ENCODE data around the gene PKP1.

Gene PKP1

DNA sequence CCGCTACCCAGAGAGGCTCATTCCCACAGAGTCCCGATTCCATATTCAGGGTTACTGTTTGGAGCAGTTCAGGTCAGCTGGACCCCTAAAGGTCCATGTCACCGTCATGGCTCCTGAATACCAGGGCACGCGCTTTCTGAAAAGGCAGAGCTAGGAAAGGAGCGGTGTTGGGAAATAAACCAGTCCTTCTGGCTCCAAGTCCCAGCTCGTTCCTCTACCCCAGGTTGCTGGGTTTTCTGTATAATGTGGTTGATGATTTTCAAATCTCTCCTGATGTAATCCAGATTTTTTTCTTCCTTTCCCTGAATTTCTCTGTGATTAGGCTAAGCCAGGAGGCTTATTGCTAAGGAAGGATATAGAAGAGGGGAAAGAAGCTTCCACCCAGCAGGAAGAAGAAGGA, 14.0 kb upstream of the PKP1 start:
- Histone ChIP-seq H2AFZ (ENCODE audit: low read depth) (no peak overlapping the region), H3K4me3 (IDR thresholded peaks at IDR 0.05; ENCODE audit: insufficient read depth, low read depth, low read length) (no peak overlapping the region), H3K36me3 (ENCODE audit: insufficient read depth) (no peaks in the 10 kb centered on the region), H3K4me1 (ENCODE audit: low read depth, poor library complexity, severe bottlenecking) (no peaks in the 10 kb centered on the region), H3K27me3 (ENCODE audit: insufficient read depth, low read depth) (no peaks in the 10 kb centered on the region), H4K20me1 (ENCODE audit: insufficient read depth) (no peaks in the 10 kb centered on the region), H3K9ac (no peak overlapping the region), H3K27ac (no peak overlapping the region), H3K4me2 (no peak overlapping the region), H3K79me2 (ENCODE audit: insufficient read depth, low read depth) (no peaks in the 10 kb centered on the region)
- no peak for TF ChIP-seq CTCF (conservative IDR thresholded peaks at IDR 0.05; ENCODE audit: low read depth, low read length)

GRCh38 chr1:201269900-201270410, 13.4 kb upstream of the PKP1 start:
- no peak overlapping the region for H3K27ac ChIP-seq
- H4K20me1 ChIP-seq (ENCODE audit: insufficient read depth): no peaks in the 10 kb centered on the region
- no peaks in the 10 kb centered on the region for H3K36me3 ChIP-seq (ENCODE audit: insufficient read depth)
- no peak for TF ChIP-seq CTCF (conservative IDR thresholded peaks at IDR 0.05; ENCODE audit: low read depth, low read length)
- no peak overlapping the region for H3K9ac ChIP-seq
- no peak overlapping the region for H2AFZ ChIP-seq (ENCODE audit: low read depth)
- no peak overlapping the region for H3K4me2 ChIP-seq
- H3K4me1 ChIP-seq (ENCODE audit: low read depth, poor library complexity, severe bottlenecking): no peaks in the 10 kb centered on the region
- H3K4me3 ChIP-seq (IDR thresholded peaks at IDR 0.05; ENCODE audit: insufficient read depth, low read depth, low read length): no peak overlapping the region
- no peaks in the 10 kb centered on the region for H3K79me2 ChIP-seq (ENCODE audit: insufficient read depth, low read depth)
- no peaks in the 10 kb centered on the region for H3K27me3 ChIP-seq (ENCODE audit: insufficient read depth, low read depth)

- no peak for TF ChIP-seq CTCF (conservative IDR thresholded peaks at IDR 0.05; ENCODE audit: low read depth, low read length)
- H3K4me3 ChIP-seq (IDR thresholded peaks at IDR 0.05; ENCODE audit: insufficient read depth, low read depth, low read length): no peak overlapping the region
- H3K79me2 ChIP-seq (ENCODE audit: insufficient read depth, low read depth): no peaks in the 10 kb centered on the region
- no peak overlapping the region for H2AFZ ChIP-seq (ENCODE audit: low read depth)
- H3K4me1 ChIP-seq (ENCODE audit: low read depth, poor library complexity, severe bottlenecking): no peaks in the 10 kb centered on the region
- H3K27me3 ChIP-seq (ENCODE audit: insufficient read depth, low read depth): no peaks in the 10 kb centered on the region
- no peak overlapping the region for H3K9ac ChIP-seq
- H4K20me1 ChIP-seq (ENCODE audit: insufficient read depth): no peaks in the 10 kb centered on the region
- no peak overlapping the region for H3K4me2 ChIP-seq
- no peaks in the 10 kb centered on the region for H3K36me3 ChIP-seq (ENCODE audit: insufficient read depth)
- H3K27ac ChIP-seq: no peak overlapping the region
These were observed 12.5 kb upstream of the PKP1 start for GRCh38 chr1:201270616-201271390.

- Histone ChIP-seq H3K79me2 (ENCODE audit: insufficient read depth, low read depth) (no peaks in the 10 kb centered on the region), H3K36me3 (ENCODE audit: insufficient read depth) (no peaks in the 10 kb centered on the region), H3K4me2 (no peak overlapping the region), H3K27ac (no peak overlapping the region), H3K9ac (no peak overlapping the region), H2AFZ (ENCODE audit: low read depth) (no peak overlapping the region), H3K27me3 (ENCODE audit: insufficient read depth, low read depth) (no peaks in the 10 kb centered on the region), H4K20me1 (ENCODE audit: insufficient read depth) (no peaks in the 10 kb centered on the region), H3K4me3 (IDR thresholded peaks at IDR 0.05; ENCODE audit: insufficient read depth, low read depth, low read length) (no peak overlapping the region), H3K4me1 (ENCODE audit: low read depth, poor library complexity, severe bottlenecking) (no peaks in the 10 kb centered on the region)
- TF ChIP-seq CTCF (conservative IDR thresholded peaks at IDR 0.05; ENCODE audit: low read depth, low read length): no peak
These were observed 10.5 kb upstream of the PKP1 start for GRCh38 chr1:201272799-201273198.

Measured in KMS-11 (cell line).